Heart left ventricle (tissue), 16 donors: ENCODE results near the gene TMF1. TPM values are rescaled to one million over a fixed set of nuclear protein-coding genes. Genes with fewer than 3 reads are reported as not detected.

ENCODE experiments used
- ATAC-seq, 4 donors: fragments of 200-7000 bp; cut with Tn5 transposase; one replicate each; pipeline ENCODE4 v1.9.1; 2020 to 2022; ENCODE audit warnings: moderate library complexity in 4 of 4, mild to moderate bottlenecking in 3 of 4, moderate number of reproducible peaks in 1 of 4
- DNase-seq, 5 donors: peaks; one replicate each; pipeline ENCODE4 v3.0.0-alpha.2; 2020
- H3K27ac ChIP-seq, 12 donors: fragments of 200-600 bp; sonication (generic) in 4 of 12; one replicate each; pipeline versions ENCODE4 v1.5.0 to v1.8.0; 2016 to 2022; ENCODE audit warnings: mild to moderate bottlenecking in 2 of 12
- H3K27me3 ChIP-seq, 9 donors: fragments of 200-600 bp; sonication (generic) in 2 of 9; one replicate each; pipeline versions ENCODE4 v1.5.1 to v1.8.0; 2016 to 2022; ENCODE audit warnings: mild to moderate bottlenecking in 3 of 9
- H3K36me3 ChIP-seq, 9 donors: fragments of 200-600 bp; sonication (generic) in 2 of 9; one replicate each; pipeline versions ENCODE4 v1.5.0 to v1.8.0; 2018 to 2022; ENCODE audit warnings: mild to moderate bottlenecking in 2 of 9
- H3K4me1 ChIP-seq, 12 donors: fragments of 200-600 bp; sonication (generic) in 4 of 12; one replicate each; pipeline versions ENCODE4 v1.5.0 to v1.8.0; 2016 to 2022; ENCODE audit warnings: mild to moderate bottlenecking in 3 of 12
- H3K4me3 ChIP-seq, 12 donors: fragments of 200-600 bp; sonication (generic) in 4 of 12; one replicate each; pipeline versions ENCODE4 v1.5.0 to v1.8.0; 2017 to 2022; ENCODE audit warnings: mild to moderate bottlenecking in 9 of 12, moderate library complexity in 4 of 12
- H3K9me3 ChIP-seq, 12 donors: fragments of 200-600 bp; sonication (generic) in 4 of 12; one replicate each; pipeline versions ENCODE4 v1.5.0 to v1.8.0; 2016 to 2022; ENCODE audit warnings: mild to moderate bottlenecking in 1 of 12
- CTCF ChIP-seq, 12 donors: fragments of 200-600 bp; sonication (generic) in 4 of 12; IDR thresholded peaks; one replicate each; pipeline versions ENCODE4 v1.5.0 to v1.8.0; 2018 to 2022; ENCODE audit warnings: antibody characterized with exemption in 12 of 12, mild to moderate bottlenecking in 5 of 12
- POLR2A ChIP-seq, 2 donors: fragments of 450-650 bp; IDR thresholded peaks; one replicate each; pipeline ENCODE4 v1.6.1; 2017; ENCODE audit warnings: antibody characterized with exemption in 2 of 2, mild to moderate bottlenecking in 2 of 2, moderate library complexity in 2 of 2
- WGBS, 4 donors: extraction: QIAGEN DNeasy Blood & Tissue Kit in 2 of 4; methylation state at CpG; one replicate each; pipeline versions ENCODE4 v1.1.5 to v1.1.7; 2013 to 2018; 5-methylcytosine and 5-hydroxymethylcytosine counted together
- intact Hi-C, 10 donors: fragments of 100-400 bp; cut with DNase I; formaldehyde crosslinking; loops; one replicate each; pipeline versions ENCODE4 v1.11.1 to v1.14.2; 2022
- long read RNA-seq, 3 donors: library from polyadenylated mRNA; unstranded; transcript quantifications; one replicate each; pipeline ENCODE4 v2.0.0, GENCODE V29; 2020 to 2021
- polyA plus RNA-seq, 2 donors: library from polyadenylated mRNA; stranded (reverse); fragments of 200-250 nt; gene quantifications; one replicate each; pipeline ENCODE4 v1.2.3, GENCODE V29; 2013
- total RNA-seq, 9 donors: library from RNA; depleted of rRNA in 2 of 9; stranded (reverse); fragments of >200 nt in 2 of 9; fragmentation: NEBNext Ultra II Directional in 3 of 9; extraction: Animal tissue kit (Norgen Biotek cat#: 25700) in 3 of 9; gene quantifications; one replicate each; pipeline versions ENCODE4 v1.1.0 to v1.2.4, GENCODE V29; 2016 to 2023
- donor health status: ischemic (EF 13 %, LVEDD 7.1; RV severe dilation, severe dysfunction).
- donor health status: healthy with polysubstance abuse.
- donor health status: DM: no; HTN: yes; CAD: no.
- donor health status: DM: no; HTN: no; CAD: no.
- donor health status: ischemic (EF 25% LVEDD 6.9; RV normal size, moderate dysfunction).
- donor health status: ischemic (EF 25% LVEDD 5.7; RV mildly dilated, moderate dysfunction).
- donor health status: healthy.
- donor health status: DM: yes; HTN: yes; CAD: no.
- donor health status: ischemic (EF 35%, LVEDD 5.7; RV mildly dilated, moderate dysfunction).
- donor health status: nonischemic (EF 11% LVEDD 7.7; RV severe dilation, severe dysfunction).
- donor health status: DM: yes; HTN: yes; CAD: no.
- donor health status: PGD.
- donor health status: ischemic (EF 29% LVEDD 5.4; RV normal size, mild dysfunction).
- donor health status: nonischemic (EF 23%, LVEDD 6.1; RV moderate dilation, normal function).

Gene TMF1
- 10 to 100 TPM; 12.6 to 23.4 (median 20.1) TPM for total RNA-seq
- 10 to 100 TPM in 1 of 2 donors, 1 to 10 TPM in 1; 4.0 to 15.4 TPM for polyA plus RNA-seq
- long read RNA-seq, donor 1, full-length matches to known transcripts: 12 of 29 reads
- long read RNA-seq, donor 1, partial matches to known transcripts: 15 of 29 reads
- long read RNA-seq, donor 1, other reads (novel, unspliced or antisense): 2 of 29 reads
- long read RNA-seq, donor 2, full-length matches to known transcripts: 3 of 152 reads
- long read RNA-seq, donor 2, partial matches to known transcripts: 147 of 152 reads
- long read RNA-seq, donor 2, other reads (novel, unspliced or antisense): 2 of 152 reads
- long read RNA-seq, donor 3, full-length matches to known transcripts: 23 of 43 reads
- long read RNA-seq, donor 3, partial matches to known transcripts: 19 of 43 reads
- long read RNA-seq, donor 3, other reads (novel, unspliced or antisense): 1 of 43 reads

- peak within 1 kb of the TSS; percentile 83 to 96 (median 94) for H3K27ac ChIP-seq
- H3K9me3 ChIP-seq: no peaks in the 10 kb centered on the region
- peaks cover 0 to 40% (median 28%) of the 10 kb centered on the region in 12 donors for H3K4me1 ChIP-seq
- DNase-seq (peak; percentile 97 to 98 (median 98)), ATAC-seq (peak; percentile 98)
- intact Hi-C loops: loop anchor here in 3 of 10 donors (2.0 to 5.0 kb wide), 3 partner anchors 25 to 40 kb away; partner anchors contain the start of gene EOGT (in 1 of the 3)
- peaks cover 0 to 64% (median 47%) of the 10 kb centered on the region in 9 donors for H3K36me3 ChIP-seq
- TF ChIP-seq POLR2A (IDR thresholded peaks at IDR 0.05) (peak in 1 of 2 donors; percentile 68), CTCF (IDR thresholded peaks at IDR 0.05) (no peak)
- 0 to 1% (median 0%) methylated on average over 18 to 45 of the region's 45 CpGs for WGBS, 4 donors
- no peaks in the 10 kb centered on the region for H3K27me3 ChIP-seq
- H3K4me3 ChIP-seq: peak within 1 kb of the TSS; percentile 64 to 91 (median 86)
These were observed at the start of gene TMF1 for GRCh38 chr3:69051756-69052471. TSS of gene TMF1 (minus strand) at chr3:69052333. CDS start at chr3:69052086, 247 bp downstream.

DNA sequence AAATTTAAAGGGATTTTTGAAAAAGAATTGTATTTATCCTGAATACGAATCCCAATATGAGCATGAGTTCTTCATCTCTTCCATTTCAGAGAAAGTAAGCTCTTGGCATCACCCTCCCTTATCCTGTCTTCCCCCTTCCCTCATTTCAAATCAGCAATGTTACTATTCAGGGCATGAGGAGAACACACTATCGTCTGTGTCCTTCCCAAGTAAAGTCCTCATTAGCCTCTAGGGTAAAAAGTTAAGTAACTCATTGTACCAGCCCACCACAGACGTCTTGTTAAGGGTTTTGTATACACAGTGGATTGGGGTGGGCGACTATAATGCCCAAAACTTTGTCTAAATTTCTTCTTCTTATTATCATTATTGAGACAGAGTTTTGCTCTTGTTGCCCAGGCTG lies 47.4 kb upstream of the TMF1 start:
- Histone ChIP-seq H3K27ac (peak overlapping the region in 11 of 12 donors; percentile 5 to 67 (median 45)), H3K36me3 (peaks cover 0 to 71% (median 35%) of the 10 kb centered on the region in 9 donors)
- ATAC-seq: peak in 3 of 4 donors; percentile 35 to 41 (median 37)

DNA sequence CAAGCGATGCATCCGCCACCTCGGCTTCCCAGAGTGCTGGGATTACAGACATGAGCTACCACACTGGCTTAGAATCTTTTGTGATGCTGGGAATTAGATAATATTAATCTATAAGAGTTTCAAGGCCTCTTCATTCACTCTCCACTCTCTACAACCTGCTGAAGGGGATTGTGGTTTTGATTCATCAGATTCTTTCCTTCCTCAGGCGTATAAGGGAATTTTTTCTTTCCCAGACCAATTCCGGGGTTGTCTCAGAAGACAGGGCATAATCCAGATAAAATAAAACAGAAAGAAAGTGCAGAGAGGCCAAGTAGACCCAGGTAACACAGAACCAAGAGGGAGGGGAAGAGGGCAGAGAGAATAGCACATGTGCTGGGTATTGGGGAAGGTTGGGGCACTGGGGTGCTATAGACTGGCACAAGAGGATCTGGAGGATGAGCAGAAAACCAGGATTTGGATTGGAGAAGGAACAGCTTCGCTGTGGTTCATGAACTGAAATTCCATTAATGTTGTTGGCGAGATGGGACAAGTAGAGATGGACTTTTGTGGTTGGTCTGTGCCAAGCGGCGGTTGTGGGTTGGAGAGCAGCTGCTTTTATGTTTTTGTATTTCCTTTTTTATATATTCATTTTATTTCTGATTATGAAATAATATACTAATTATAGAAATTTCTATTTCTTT lies 45.4 kb upstream of the TMF1 start:
- 88 to 92% (median 90%) methylated on average over 9 of the region's 9 CpGs for WGBS, 4 donors
- no peaks in the 10 kb centered on the region for H3K27me3 ChIP-seq
- H3K9me3 ChIP-seq: no peaks in the 10 kb centered on the region
- no peak for ATAC-seq
- no peak overlapping the region for H3K4me3 ChIP-seq
- TF ChIP-seq POLR2A (IDR thresholded peaks at IDR 0.05) (no peak), CTCF (IDR thresholded peaks at IDR 0.05) (no peak)
- DNase-seq: no peak
- intact Hi-C loops: no loop called here
- H3K4me1 ChIP-seq: peaks cover 0 to 87% (median 72%) of the 10 kb centered on the region in 12 donors
- peaks cover 0 to 60% (median 24%) of the 10 kb centered on the region in 9 donors for H3K36me3 ChIP-seq
- H3K27ac ChIP-seq: peak overlapping the region in 4 of 12 donors; percentile 15 to 65 (median 30)

More for the DNA sequence above, 47.4 kb upstream of the TMF1 start:
- DNase-seq: no peak
- Histone ChIP-seq H3K4me1 (peaks cover 0 to 87% (median 67%) of the 10 kb centered on the region in 12 donors), H3K27me3 (no peaks in the 10 kb centered on the region), H3K9me3 (no peaks in the 10 kb centered on the region), H3K4me3 (no peak overlapping the region)
- no peak for TF ChIP-seq POLR2A (IDR thresholded peaks at IDR 0.05)
- TF ChIP-seq CTCF (IDR thresholded peaks at IDR 0.05): no peak
- intact Hi-C loops: no loop called here
- WGBS, 4 donors: 61 to 76% (median 65%) methylated on average over 4 of the region's 4 CpGs
